Gastroesophageal sphincter (tissue), 3 donors: Measurements from ENCODE around the gene CDR2.

Source experiments
- CTCF ChIP-seq, 4 experiments: fragments of 200-600 bp in 2 of 4; fragments of 450-650 bp in 2 of 4; sonication (generic) in 1 of 4; IDR thresholded peaks; one replicate each; pipeline ENCODE4 v1.5.1; 2017 to 2019; ENCODE audit warnings: antibody characterized with exemption in 4 of 4, mild to moderate bottlenecking in 2 of 4, moderate library complexity in 2 of 4
- EP300 ChIP-seq: sonication (generic); formaldehyde crosslinking; IDR thresholded peaks from one replicate; pipeline ENCODE4 v1.6.1; 2017; ENCODE audit warnings: antibody characterized with exemption, mild to moderate bottlenecking
- POLR2A ChIP-seq, 2 donors: fragments of 450-650 bp; IDR thresholded peaks; one replicate each; pipeline ENCODE4 v1.6.1; 2017; ENCODE audit warnings: antibody characterized with exemption in 2 of 2, mild to moderate bottlenecking in 2 of 2, moderate library complexity in 1 of 2

- TF ChIP-seq CTCF (IDR thresholded peaks at IDR 0.05) (no peak), POLR2A (IDR thresholded peaks at IDR 0.05) (no peak), EP300 (no peak)
These were observed 18.9 kb downstream of the CDR2 start for GRCh38 chr16:22355487-22355908.
